ENCODE data around the gene FRK.
"Not testable (repeated sequence)": the region's sequence is repeated elsewhere in the genome, so short reads cannot be mapped to it uniquely, and the experiment has no call there.

Gene FRK

DNA sequence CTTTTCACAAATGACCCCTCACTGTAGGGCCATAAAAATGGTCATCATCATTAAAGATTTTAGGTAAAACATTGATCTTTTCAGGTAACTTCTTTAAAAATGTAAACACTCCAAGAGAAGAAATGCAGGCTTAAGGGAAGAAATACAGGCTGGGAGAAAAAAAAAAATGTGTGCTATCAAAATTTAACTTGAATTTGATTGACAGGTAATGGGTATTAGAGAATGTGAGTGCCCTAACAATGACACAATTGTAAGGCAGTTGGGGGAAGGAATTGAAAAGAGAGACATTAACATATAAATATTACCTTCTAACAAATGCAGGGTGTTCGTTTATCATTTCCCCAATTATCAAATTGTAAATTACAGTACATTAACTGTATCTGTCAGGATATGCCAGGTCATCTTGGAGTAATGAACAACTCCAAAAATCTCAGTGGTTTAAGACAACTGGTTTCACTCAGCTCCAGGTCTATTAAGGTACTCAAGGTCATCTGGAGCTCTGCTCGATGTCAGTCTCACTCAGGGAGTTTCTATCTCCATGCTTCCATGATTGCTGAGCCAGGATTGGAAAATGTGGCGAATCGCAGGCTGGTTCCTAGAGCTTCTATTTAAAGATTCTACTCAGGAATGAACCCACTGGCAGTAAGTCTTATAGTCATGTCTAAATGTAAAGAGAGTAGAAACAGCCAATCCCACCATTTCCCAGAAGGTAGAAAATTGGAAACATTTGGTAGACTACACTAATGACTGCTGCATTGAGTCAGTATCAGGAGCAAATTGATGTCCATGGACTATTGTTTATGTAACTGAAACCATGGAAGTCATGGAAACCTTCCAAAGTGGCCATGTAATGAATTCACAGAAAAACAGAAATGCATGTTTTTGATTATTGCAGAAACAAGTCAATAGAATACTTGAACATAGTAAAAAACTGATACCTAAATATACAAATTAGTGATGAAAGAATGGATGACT is 55.6 kb downstream of the FRK start:
- DNase-seq = no peak

- no peak for DNase-seq
Observed at GRCh38 chr6:116003668-116004067, 57.0 kb downstream of the FRK start.

- DNase-seq = no peak
Observed at GRCh38 chr6:116002756-116003155, 57.9 kb downstream of the FRK start.

DNA sequence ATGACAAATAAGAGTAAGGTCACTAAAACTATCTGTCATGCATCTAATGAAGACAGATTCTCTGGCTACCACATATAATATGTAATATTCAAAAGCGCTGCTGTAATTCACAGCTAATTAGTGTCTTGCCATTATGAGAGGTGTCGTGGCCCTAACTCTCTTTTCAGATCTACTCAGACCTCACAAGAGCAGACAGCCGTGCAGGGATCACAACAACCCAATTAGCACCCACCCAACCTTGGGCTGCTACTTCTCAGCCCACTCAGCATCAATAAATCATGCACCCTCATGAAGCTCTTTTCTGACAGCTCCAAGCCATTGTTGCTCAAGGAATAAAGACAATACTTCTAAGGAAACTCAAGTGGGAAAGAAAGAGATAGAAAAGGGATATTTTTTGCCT is 61.5 kb downstream of the FRK start:
- no peak for DNase-seq

DNA sequence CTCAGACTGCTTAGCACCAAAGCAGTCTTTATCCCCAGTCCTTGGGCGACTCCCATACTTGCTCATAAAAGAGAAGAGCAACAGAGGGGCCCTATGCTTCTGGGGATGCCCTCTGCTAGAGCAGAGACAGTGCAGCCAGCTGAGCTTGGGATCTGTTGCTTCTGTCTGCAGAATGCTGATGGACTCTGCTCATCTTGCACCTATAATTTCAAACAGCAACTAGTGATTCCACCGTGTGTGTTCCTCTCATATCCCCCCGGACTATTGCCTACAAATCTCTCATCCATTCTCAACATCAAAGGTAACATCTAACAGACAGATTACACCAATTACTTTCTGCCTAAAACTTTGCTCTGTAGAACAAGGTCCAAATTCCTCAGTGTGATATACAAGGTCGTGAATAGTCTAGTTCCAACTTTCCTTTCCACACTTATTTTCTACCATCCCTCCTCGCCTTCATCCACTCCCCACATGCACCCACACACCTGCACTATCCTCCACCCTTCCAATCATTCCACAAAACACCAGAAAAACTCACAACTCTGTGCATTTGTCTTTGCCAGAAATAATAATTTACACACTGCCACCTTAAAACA is 62.6 kb downstream of the FRK start:
- DNase-seq = no peak

- no peak for DNase-seq
Observed at GRCh38 chr6:115986026-115986425, 74.7 kb downstream of the FRK start.

DNA sequence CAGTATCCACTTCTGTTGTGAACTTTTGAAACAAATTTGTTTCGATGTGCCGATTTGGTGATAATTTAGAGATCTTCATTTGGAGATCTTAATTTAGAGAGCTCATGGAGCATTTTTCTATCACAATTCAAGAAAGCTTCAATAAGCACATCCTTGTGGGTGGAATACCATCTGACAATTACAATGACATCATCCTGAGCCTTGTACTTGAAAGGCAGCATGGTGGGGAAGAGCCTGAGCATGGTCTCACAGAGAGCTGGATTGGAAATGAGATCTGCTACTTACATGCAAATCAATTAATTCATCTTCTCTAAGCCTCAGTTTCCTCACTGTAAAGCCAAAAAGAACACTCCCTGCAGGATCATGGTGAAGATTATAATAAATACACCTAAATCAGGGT is 75.9 kb downstream of the FRK start:
- no peak for DNase-seq

- DNase-seq = no peak
Observed at GRCh38 chr6:115983998-115984397, 76.7 kb downstream of the FRK start.

- no peak for DNase-seq
Observed at GRCh38 chr6:115982453-115982852, 78.2 kb downstream of the FRK start.

DNA sequence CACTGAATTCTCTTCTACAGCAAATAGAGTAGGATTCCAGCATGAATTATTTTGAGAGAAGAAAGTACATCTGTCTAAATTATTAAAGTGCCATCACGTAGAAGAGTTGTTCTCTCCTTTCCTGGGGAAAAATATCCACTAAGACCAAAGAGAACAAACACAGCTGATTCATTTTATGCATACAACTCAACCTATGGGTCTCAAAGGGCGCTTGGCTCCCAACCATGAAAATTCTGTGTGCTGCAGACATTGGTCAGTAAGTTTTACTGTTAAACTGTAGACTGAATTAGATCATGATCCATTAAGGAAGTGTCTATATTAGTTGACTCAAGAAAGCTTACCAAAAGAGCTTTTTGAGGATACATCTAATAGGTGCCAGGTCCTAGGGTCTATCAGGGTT is 83.5 kb downstream of the FRK start:
- DNase-seq = no peak

- DNase-seq = no peak
Observed at GRCh38 chr6:115976321-115976870, 84.3 kb downstream of the FRK start.

- no peak for DNase-seq
Observed at GRCh38 chr6:115972679-115973078, 88.0 kb downstream of the FRK start.

GRCh38 chr6:115971785-115972184 is 88.9 kb downstream of the FRK start:
- no peak for DNase-seq

DNA sequence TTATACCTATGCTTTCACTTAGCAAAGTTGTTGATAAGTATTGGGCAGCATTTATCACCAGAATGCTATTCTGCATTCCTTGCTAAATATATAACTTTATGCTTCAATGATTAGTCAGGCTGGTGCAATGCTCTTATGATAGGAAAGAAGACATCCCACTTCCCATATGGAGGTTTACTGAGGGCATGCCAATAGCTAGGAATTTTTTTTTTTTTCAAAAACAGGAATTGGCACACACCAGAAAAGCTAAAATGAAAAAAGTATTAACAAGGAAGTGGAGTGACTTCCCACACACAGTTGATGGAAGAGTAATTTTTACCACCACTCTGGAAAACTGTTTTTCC is 90.8 kb downstream of the FRK start:
- DNase-seq = no peak

DNA sequence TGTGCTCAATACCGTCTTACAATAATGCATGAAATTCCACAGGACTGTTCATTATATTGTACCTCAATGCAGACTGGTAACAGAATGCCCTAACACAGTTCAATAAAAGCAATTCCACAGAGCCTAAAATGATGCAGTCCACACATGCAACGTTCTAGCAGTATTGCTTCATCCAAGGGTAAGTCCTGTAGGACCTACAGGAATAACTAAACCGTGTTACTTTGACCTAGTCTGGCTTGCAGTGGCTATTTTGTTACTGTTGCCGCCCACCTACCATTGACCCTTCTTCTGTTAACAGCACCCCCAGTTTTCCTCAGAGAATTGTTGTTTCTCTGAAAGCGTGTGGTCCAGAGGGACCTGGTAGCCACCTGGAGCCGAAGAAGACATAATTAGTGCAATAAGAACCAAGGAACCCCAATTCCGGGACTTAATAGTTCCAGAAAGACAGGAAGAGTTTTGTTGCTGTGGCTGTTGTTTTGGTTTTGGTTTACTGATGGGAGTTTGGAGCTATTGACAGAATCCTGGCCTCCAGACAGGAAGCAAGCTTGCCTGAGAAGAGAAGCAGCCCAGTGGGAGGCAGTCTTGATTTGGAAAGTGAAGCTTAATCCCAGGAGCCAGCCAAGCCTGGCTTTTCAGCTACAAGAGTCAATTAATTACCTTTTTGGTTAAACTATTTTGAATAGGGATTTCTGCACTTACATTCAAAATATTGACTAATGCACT is 91.3 kb downstream of the FRK start:
- DNase-seq = no peak

- DNase-seq = not testable (repeated sequence)
Observed at GRCh38 chr6:115960286-115960685, 100.4 kb downstream of the FRK start.

- no peak for DNase-seq
Observed at GRCh38 chr6:115958958-115959357, 101.7 kb downstream of the FRK start.

DNA sequence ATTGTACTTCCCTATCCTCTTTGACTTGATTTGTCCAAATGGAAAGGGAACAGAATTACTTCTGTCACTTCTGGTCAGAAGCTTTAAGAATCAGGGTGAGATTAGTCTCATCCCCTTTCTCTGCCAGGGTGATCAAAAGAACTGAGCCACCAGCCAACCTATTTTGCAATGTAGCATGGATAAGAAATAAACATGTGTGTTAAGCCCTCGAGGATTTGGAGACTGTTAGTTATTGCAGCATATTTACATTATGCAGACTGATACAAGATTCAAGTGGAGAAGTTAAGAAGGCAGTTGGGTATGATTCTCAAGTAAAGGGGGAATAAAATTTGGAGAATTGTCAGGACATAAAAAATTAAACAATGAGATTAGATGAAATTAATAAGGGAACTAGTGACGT is 106.0 kb downstream of the FRK start:
- DNase-seq = no peak

- no peak for DNase-seq
Observed at GRCh38 chr6:115948751-115949150, 111.9 kb downstream of the FRK start.

DNA sequence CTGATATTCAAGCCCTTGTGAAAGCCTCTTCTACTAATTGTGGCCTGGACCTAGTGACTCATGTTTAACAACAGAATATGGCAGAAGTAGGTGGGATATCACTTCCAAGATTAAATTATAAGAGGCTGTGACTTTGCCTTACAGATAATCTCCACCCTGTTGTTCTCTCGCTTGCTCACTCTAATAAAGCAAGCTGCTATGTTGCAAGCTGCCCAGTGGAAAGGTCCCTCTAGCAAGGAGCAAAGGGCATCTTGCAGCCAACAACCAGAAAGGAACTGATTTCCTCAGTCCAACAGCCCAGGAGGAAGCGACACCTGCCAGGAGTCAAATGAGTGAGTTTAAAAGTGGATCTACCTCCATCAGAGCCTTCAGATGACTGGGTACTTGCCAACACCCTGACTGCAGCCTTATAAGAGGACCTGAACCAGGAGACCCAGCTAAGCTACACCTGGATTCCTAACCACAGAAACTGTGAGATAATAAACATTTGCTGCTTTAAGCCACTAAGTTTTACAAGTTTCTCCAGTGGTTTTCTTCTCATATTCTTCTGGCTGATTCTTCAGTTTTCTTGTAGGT is 112.6 kb downstream of the FRK start:
- DNase-seq = no peak

DNA sequence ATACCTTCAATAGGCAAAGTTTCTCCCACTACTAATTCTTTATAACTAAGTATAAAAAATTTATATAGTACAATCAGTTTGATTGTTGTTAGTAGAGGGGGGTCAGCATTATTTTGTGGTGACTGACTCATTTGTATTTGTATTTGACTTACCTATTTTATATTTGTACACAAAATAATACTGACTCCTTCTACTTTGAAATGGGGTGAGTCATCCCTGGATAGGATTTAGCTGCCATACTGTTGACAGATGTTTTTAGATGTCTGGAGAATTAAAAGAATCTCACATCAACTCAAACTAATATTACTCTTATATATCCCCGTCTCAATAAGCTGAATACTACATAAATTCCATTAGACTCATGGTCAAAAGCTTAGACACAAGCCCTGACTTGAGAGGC is 114.9 kb downstream of the FRK start:
- DNase-seq = no peak

DNA sequence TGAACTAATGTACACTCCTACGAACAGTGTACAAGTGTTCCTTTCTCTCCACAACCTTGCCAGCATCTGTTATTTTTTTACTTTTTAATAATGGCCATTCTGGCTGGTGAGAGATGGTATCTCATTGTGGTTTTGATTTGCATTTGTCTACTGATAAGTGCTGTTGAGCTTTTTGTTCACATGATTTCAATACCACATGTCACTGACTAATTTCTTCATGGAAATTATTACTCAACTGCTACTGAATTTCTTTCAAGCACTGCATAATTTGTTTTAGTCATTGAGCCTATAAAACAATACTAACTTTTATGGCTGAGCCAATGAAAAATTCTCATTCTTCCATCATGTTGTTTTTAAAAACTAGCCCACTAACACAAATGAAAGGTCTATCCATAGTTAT is 115.4 kb downstream of the FRK start:
- DNase-seq = no peak

GRCh38 chr6:115944829-115945228 is 115.9 kb downstream of the FRK start:
- not testable (repeated sequence) for DNase-seq
